Renal pelvis (tissue), 12 donors: Measurements from ENCODE around the gene EIF2S2. TPM values are rescaled to one million over a fixed set of nuclear protein-coding genes. Genes with fewer than 3 reads are reported as not detected.
"Not testable (repeated sequence)": the region's sequence is repeated elsewhere in the genome, so short reads cannot be mapped to it uniquely, and the experiment has no call there.

ENCODE experiments used
- DNase-seq: peaks from one replicate; pipeline ENCODE4 v3.0.0-alpha.2; 2013
- long read RNA-seq, 16 experiments: transcript quantifications; one replicate each; lab custom pipeline, GENCODE V29; 2026
- polyA plus RNA-seq, 3 donors: library from polyadenylated mRNA; unstranded; fragments of 120-200 nt; gene quantifications; one replicate each; pipeline ENCODE4 v1.2.1, GENCODE V29; 2013; ENCODE audit not compliant: insufficient read length in 3 of 3

Gene EIF2S2
- 10 to 100 TPM; 43.3 to 48.3 (median 47.2) TPM for polyA plus RNA-seq
- long read RNA-seq, donor 1, transcript EIF2S2-201 (9 exons, 2,656 nt): major isoform, 49 of 144 reads
- long read RNA-seq, donor 1, partial matches to known transcripts: 95 of 144 reads
- long read RNA-seq, donor 1, other reads (novel, unspliced or antisense): 0 of 144 reads
- long read RNA-seq, donor 2, transcript EIF2S2-201 (9 exons, 2,656 nt): major isoform, 44 of 178 reads
- long read RNA-seq, donor 2, partial matches to known transcripts: 134 of 178 reads
- long read RNA-seq, donor 2, other reads (novel, unspliced or antisense): 0 of 178 reads
- long read RNA-seq, donor 3, transcript EIF2S2-201 (9 exons, 2,656 nt): major isoform, 28 of 137 reads
- long read RNA-seq, donor 3, partial matches to known transcripts: 103 of 137 reads
- long read RNA-seq, donor 3, other reads (novel, unspliced or antisense): 6 of 137 reads
- long read RNA-seq, donor 4, transcript EIF2S2-201 (9 exons, 2,656 nt): major isoform, 46 of 186 reads
- long read RNA-seq, donor 4, partial matches to known transcripts: 140 of 186 reads
- long read RNA-seq, donor 4, other reads (novel, unspliced or antisense): 0 of 186 reads
- long read RNA-seq, donor 5, transcript EIF2S2-201 (9 exons, 2,656 nt): major isoform, 18 of 72 reads
- long read RNA-seq, donor 5, partial matches to known transcripts: 54 of 72 reads
- long read RNA-seq, donor 5, other reads (novel, unspliced or antisense): 0 of 72 reads
- long read RNA-seq, donor 6, transcript EIF2S2-201 (9 exons, 2,656 nt): major isoform, 31 of 151 reads
- long read RNA-seq, donor 6, partial matches to known transcripts: 120 of 151 reads
- long read RNA-seq, donor 6, other reads (novel, unspliced or antisense): 0 of 151 reads
- long read RNA-seq, donor 7, transcript EIF2S2-201 (9 exons, 2,656 nt): major isoform, 39 of 148 reads
- long read RNA-seq, donor 7, partial matches to known transcripts: 109 of 148 reads
- long read RNA-seq, donor 7, other reads (novel, unspliced or antisense): 0 of 148 reads
- long read RNA-seq, donor 8, transcript EIF2S2-201 (9 exons, 2,656 nt): major isoform, 25 of 62 reads
- long read RNA-seq, donor 8, partial matches to known transcripts: 37 of 62 reads
- long read RNA-seq, donor 8, other reads (novel, unspliced or antisense): 0 of 62 reads
- long read RNA-seq, donor 9, transcript EIF2S2-201 (9 exons, 2,656 nt): major isoform, 45 of 144 reads
- long read RNA-seq, donor 9, partial matches to known transcripts: 99 of 144 reads
- long read RNA-seq, donor 9, other reads (novel, unspliced or antisense): 0 of 144 reads
- long read RNA-seq, donor 10, transcript EIF2S2-201 (9 exons, 2,656 nt): major isoform, 22 of 128 reads
- long read RNA-seq, donor 10, partial matches to known transcripts: 106 of 128 reads
- long read RNA-seq, donor 10, other reads (novel, unspliced or antisense): 0 of 128 reads
- long read RNA-seq, donor 11, transcript EIF2S2-201 (9 exons, 2,656 nt): major isoform, 17 of 96 reads
- long read RNA-seq, donor 11, partial matches to known transcripts: 79 of 96 reads
- long read RNA-seq, donor 11, other reads (novel, unspliced or antisense): 0 of 96 reads
- long read RNA-seq, donor 12, transcript EIF2S2-201 (9 exons, 2,656 nt): major isoform, 49 of 186 reads
- long read RNA-seq, donor 12, partial matches to known transcripts: 137 of 186 reads
- long read RNA-seq, donor 12, other reads (novel, unspliced or antisense): 0 of 186 reads
- long read RNA-seq, donor 13, transcript EIF2S2-201 (9 exons, 2,656 nt): major isoform, 11 of 63 reads
- long read RNA-seq, donor 13, partial matches to known transcripts: 52 of 63 reads
- long read RNA-seq, donor 13, other reads (novel, unspliced or antisense): 0 of 63 reads
- long read RNA-seq, donor 14, transcript EIF2S2-201 (9 exons, 2,656 nt): major isoform, 29 of 236 reads
- long read RNA-seq, donor 14, partial matches to known transcripts: 201 of 236 reads
- long read RNA-seq, donor 14, other reads (novel, unspliced or antisense): 6 of 236 reads
- long read RNA-seq, donor 15, transcript EIF2S2-201 (9 exons, 2,656 nt): major isoform, 43 of 230 reads
- long read RNA-seq, donor 15, partial matches to known transcripts: 182 of 230 reads
- long read RNA-seq, donor 15, other reads (novel, unspliced or antisense): 5 of 230 reads
- long read RNA-seq, donor 16, transcript EIF2S2-201 (9 exons, 2,656 nt): major isoform, 47 of 149 reads
- long read RNA-seq, donor 16, partial matches to known transcripts: 96 of 149 reads
- long read RNA-seq, donor 16, other reads (novel, unspliced or antisense): 6 of 149 reads

DNA sequence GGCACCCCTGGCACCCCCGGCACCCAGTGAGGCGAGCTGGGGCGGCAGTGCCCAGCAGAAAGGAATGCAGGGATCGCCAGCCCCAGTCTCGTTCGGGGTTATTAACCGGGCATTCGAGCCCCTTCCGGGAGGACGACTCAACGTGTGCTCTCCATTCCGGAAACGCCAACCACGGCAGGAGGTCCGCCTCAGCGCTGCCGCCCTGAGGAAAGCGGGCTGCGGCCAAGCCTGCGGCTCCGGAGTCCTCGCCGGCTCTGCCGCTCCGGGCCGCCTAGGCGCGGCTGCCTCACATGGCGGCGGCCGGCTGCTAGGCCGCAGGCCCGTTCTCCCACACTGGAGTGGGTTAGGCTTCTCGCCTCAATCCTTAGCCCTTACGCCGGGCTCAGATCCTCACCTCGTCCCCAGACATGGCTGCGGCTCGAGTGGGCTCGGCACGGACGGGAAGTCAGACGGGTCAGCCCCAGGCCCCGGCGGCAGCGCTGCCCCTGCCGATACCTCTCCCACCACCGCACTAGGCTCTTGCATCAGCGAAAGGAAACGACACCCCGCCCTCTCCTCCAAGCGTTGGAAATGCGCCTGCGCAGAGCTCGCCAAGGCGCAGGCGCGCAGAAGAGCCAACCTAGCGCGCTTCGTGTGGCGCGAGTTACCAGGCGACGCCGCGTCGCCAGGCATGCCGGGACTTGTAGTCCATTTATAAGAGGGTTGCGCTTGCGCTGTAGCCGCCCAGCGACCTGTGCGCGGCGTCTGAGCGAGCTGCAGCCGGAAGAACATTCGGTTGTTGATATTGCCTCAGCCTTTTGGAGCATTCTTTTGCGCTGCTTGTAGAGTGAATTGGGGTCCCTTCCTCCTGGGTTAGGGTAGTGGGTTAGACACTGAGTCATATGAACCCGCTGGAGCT, at the start of gene EIF2S2:
Gene EIF2S2 (minus strand): TSS at position 542 of the 898 bp plus-strand sequence. CDS start 133 bp downstream, at position 409.
- DNase-seq: peak; percentile 98

DNA sequence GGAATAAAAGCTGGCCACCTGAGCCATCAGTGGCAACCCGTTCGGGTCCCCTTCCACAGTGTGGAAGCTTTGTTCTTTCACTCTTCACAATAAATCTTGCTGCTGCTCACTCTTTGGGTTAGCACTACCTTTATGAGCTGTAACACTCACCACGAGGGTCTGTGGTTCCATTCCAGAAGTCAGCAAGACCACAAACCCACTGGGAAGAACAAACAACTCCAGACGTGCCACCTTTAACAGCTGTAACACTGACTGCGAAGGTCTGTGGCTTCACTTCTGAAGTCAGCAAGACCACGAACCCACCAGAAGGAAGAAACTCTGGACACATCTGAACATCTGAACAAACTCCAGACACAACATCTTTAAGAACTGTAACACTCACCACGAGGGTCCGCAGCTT, 45.7 kb upstream of the EIF2S2 start:
- not testable (repeated sequence) for DNase-seq

GRCh38 chr20:34155836-34156235, 43.8 kb upstream of the EIF2S2 start:
- no peak for DNase-seq

DNA sequence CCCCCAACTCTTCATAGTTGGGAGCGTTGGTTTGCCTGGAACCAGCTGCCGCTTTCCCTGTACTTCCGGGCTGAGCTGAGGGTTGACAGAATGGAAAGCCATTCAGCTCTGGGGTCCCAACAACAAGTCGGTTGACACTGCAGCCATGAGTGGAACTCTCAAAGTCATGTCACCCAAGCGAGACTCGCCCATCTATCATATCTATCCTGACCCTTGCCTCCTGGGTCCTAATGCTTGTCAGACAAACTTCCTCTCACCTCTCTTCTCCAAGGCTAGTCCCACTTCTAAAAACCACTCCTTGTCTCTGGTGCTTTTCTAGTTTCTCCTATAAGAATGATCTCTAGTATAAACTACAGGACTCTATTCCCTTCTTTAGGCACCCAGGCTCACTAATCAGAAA, 41.1 kb upstream of the EIF2S2 start:
- DNase-seq: not testable (repeated sequence)

DNA sequence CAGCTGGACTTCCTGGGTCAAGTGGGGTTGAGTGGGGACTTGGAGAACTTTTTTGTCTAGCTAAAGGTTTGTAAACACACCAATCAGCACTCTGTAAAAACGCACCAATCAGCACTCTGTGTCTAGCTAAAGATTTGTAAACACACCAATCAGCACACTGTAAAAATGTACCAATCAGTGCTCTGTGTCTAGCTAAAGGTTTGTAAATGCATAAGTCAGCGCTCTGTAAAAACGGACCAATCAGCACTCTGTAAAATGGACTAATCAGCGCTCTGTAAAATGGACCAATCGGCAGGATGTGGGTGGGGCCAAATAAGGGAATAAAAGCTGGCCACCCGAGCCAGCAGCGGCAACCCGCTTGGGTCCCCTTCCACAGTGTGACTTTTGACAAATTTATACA, 40.0 kb upstream of the EIF2S2 start:
- DNase-seq: not testable (repeated sequence)

DNA sequence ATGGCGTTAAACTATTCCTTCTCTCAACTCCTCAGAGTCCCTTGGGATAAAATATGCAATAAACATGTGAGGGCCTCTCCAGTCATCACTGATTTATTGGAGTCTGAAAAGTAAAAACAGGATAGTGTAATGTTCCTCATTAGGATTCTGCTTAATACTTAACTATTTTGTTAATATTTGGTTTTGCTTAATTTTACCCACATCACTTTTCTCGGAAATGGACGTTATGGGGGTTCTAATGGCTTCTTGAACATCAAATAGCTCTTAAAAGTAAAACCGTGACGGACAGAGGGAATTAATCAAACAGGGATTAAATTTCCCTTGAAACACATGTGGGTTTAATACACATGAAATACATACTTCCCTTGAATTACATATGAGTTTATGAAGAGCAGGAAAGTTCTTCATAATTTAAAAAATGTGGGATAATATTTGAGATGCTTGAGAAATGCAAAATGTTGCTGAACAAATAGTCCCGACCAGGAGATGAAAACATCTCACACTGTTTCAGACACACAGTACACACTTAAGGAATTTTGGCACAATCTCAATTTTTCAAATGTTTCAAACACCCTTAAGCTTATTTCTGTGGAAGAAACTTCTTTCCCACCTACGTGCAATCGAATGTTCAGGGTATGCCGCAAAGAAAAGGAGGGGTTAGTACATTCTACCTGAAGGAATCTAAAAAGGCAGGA, 38.4 kb upstream of the EIF2S2 start:
- no peak for DNase-seq

GRCh38 chr20:34145280-34145819, 33.3 kb upstream of the EIF2S2 start:
- no peak for DNase-seq

DNA sequence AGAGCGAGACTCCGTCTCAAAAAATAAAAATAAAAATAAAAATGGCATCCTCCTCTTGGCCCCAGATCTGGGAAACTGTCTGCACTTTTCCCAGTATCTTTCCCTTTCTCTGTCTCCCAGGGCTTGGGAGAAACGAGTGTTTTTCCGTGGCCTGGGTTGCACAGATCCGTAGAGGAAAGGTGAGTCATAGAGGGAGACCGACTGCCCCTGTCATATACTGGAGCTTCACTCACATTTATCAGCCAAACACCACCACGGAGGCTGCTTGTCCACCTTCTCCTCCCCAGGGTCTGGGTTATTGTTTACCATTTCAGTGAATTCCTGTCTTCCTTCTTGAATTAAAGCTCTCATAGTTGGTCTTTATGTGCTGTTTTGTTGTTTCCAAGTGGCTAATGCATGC, 31.9 kb upstream of the EIF2S2 start:
- no peak for DNase-seq

- DNase-seq: no peak
These were observed 30.1 kb upstream of the EIF2S2 start for GRCh38 chr20:34142121-34142520.

GRCh38 chr20:34141293-34141692, 29.2 kb upstream of the EIF2S2 start:
- no peak for DNase-seq

GRCh38 chr20:34135525-34136275, 23.7 kb upstream of the EIF2S2 start:
- not testable (repeated sequence) for DNase-seq

GRCh38 chr20:34133365-34133860, 21.4 kb upstream of the EIF2S2 start:
- DNase-seq: not testable (repeated sequence)

- DNase-seq: not testable (repeated sequence)
These were observed 20.9 kb upstream of the EIF2S2 start for GRCh38 chr20:34132943-34133342.

DNA sequence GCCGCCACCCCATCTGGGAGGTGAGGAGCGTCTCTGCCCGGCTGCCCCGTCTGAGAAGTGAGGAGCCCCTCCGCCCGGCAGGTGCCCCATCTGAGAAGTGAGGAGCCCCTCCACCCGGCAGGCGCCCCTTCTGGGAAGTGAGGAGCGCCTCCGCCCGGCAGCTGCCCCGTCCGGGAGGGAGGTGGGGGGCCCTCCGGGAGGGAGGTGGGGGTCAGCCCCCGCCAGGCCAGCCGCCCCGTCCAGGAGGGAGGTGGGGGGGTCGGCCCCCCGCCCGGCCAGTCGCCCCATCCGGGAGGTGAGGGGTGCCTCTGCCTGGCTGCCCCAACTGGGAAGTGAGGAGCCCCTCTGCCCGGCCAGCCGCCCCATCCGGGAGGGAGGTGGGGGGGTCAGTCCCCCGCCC, 20.4 kb upstream of the EIF2S2 start:
- DNase-seq: not testable (repeated sequence)

DNA sequence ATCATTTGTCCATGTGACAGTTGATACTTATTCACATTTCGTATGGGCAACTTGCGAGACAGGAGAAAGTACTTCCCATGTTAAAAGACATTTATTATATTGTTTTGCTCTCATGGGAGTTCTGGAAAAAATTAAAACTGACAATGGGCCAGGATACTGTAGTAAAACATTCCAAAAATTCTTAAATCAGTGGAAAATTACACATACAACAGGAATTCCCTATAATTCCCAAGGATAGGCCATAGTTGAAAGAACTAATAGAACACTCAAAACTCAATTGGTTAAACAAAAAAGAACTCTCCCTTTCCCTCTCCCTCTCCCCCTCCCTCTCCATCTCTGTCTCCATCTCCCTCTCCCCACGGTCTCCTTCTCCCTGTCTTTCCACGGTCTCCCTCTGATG, 19.4 kb upstream of the EIF2S2 start:
- no peak for DNase-seq

DNA sequence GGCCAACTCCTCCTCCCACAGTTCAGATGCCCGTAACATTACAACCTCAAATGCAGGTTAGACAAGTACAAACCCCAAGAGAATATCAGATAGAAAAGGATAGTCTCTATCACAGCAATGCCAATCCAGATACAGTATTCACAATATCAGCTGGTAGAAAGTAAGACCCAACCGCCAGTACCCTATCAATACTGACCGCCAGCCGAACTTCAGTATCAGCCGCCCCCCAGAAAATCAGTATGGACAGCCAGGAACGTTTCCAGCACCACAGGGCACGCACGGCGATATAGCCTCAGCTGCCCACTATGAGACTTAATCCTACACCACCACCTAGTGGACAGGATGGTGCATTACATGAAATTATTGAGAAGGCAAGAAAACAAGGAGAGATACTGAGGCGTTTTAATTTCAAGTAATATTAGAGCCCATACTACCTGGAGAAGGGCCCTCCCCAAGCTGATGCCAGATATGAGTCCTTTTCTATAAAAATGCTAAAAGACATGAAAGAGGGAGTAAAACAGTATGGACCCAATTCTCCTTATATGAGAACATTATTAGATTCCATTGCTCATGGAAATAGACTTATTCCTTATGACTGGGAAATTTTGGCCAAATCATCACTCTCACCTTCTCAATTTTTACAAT, 17.6 kb upstream of the EIF2S2 start:
- peak; percentile 76 for DNase-seq
